ENCODE measurements around the gene BORCS6. TPM values are rescaled to one million over a fixed set of nuclear protein-coding genes. Genes with fewer than 3 reads are reported as not detected.

BORCS6 gene
- total RNA-seq, 2 experiments from 2014 or later = 6.1 to 6.4 TPM

DNA sequence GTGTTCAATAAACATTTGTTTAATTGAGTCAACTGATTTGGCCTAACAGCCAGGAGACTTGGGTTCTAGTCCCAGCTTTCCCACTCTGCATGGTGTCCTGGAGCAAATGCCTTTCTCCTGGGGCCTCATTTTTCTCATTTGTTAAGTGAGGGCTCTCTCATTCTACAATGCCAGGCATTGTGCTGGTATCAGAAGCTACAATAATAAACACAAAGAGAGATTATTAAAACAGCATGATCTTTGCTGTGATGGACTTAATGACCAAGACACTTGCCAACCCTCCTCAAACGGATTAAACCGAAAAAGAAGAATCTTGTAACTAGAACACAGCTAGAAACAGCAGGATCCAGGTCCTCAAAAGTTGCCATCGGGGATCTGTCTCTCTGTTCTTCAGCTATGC lies 22.5 kb downstream of the BORCS6 start:
- Mint-ChIP-seq H3K27me3 (no peaks in the 10 kb centered on the region), H3K36me3 (ENCODE audit: low read depth) (peaks cover 9% of the 10 kb centered on the region), H3K4me3 (no peak overlapping the region), H3K9me3 (no peaks in the 10 kb centered on the region), H3K4me1 (ENCODE audit: low read depth) (peaks cover 33% of the 10 kb centered on the region), H3K27ac (peak overlapping the region; percentile 39)
- TF ChIP-seq, protein P1, sequence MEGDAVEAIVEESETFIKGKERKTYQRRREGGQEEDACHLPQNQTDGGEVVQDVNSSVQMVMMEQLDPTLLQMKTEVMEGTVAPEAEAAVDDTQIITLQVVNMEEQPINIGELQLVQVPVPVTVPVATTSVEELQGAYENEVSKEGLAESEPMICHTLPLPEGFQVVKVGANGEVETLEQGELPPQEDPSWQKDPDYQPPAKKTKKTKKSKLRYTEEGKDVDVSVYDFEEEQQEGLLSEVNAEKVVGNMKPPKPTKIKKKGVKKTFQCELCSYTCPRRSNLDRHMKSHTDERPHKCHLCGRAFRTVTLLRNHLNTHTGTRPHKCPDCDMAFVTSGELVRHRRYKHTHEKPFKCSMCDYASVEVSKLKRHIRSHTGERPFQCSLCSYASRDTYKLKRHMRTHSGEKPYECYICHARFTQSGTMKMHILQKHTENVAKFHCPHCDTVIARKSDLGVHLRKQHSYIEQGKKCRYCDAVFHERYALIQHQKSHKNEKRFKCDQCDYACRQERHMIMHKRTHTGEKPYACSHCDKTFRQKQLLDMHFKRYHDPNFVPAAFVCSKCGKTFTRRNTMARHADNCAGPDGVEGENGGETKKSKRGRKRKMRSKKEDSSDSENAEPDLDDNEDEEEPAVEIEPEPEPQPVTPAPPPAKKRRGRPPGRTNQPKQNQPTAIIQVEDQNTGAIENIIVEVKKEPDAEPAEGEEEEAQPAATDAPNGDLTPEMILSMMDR (IDR thresholded peaks at IDR 0.05) = no peak
- H3K27ac ChIP-seq (ENCODE audit: low read depth in 1 of 2, low read length in 2 of 2) = no peak overlapping the region
- H3K9me3 ChIP-seq (ENCODE audit: control insufficient read depth in 1 of 2, insufficient read depth in 1 of 2, low read length in 2 of 2) = no peaks in the 10 kb centered on the region
- ChIA-PET POLR2A (interaction anchor here (0.8 to 1.8 kb wide), 4 partner anchors 11 to 54 kb away, joined by 3 to 8 read pairs (median 4); no protein-coding TSS in a partner anchor), CTCF (interaction anchor here (0.8 to 1.7 kb wide), 2 partner anchors 9 to 11 kb away, joined by 3 to 5 read pairs; no protein-coding TSS in a partner anchor)
- H3K27me3 ChIP-seq (ENCODE audit: control insufficient read depth in 1 of 2, insufficient read depth in 2 of 2, low read length in 2 of 2) = no peaks in the 10 kb centered on the region
- no peak for ATAC-seq (ENCODE audit: poor library complexity)
- H3K4me1 ChIP-seq (ENCODE audit: insufficient read depth, low read length) = peaks cover 37% of the 10 kb centered on the region
- intact Hi-C loops (cut with DNase I, micrococcal nuclease) = no loop called here
- H3K4me3 ChIP-seq (ENCODE audit: low read length) = no peak overlapping the region
- DNase-seq = no peak
- H3K36me3 ChIP-seq (ENCODE audit: insufficient read depth, low read length) = no peaks in the 10 kb centered on the region

DNA sequence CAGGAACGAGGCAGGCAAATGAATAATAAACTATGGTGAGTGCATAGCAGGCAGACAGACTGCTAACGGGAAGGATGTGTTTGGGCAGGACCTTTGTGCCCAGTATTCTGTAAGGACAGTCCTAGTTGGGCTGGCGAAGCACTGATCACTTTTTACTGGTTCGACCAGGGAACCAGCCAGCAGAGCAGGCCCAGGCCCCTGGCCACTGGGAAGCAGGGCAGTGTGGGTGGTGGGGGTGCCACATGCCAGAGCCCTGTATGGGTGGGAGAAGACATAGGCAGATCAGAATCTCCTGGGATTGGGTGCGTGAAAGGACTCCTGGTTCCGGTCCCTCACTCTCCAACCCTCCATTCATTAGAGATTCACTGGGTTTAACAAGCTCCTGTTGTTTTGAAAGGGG lies 23.2 kb downstream of the BORCS6 start:
- no peaks in the 10 kb centered on the region for H3K9me3 ChIP-seq (ENCODE audit: control insufficient read depth in 1 of 2, insufficient read depth in 1 of 2, low read length in 2 of 2)
- H3K27me3 ChIP-seq (ENCODE audit: control insufficient read depth in 1 of 2, insufficient read depth in 2 of 2, low read length in 2 of 2) = no peaks in the 10 kb centered on the region
- Mint-ChIP-seq H3K27ac (no peak overlapping the region), H3K36me3 (ENCODE audit: low read depth) (peaks cover 13% of the 10 kb centered on the region), H3K9me3 (no peaks in the 10 kb centered on the region), H3K4me3 (no peak overlapping the region), H3K27me3 (no peaks in the 10 kb centered on the region), H3K4me1 (ENCODE audit: low read depth) (peaks cover 33% of the 10 kb centered on the region)
- H3K4me3 ChIP-seq (ENCODE audit: low read length) = no peak overlapping the region
- POLR2A ChIA-PET = interaction anchor here (1.5 to 1.8 kb wide), 2 partner anchors 10 to 20 kb away, joined by 5 to 8 read pairs; no protein-coding TSS in a partner anchor
- DNase-seq (no peak), ATAC-seq (ENCODE audit: poor library complexity) (no peak)
- peaks cover under 1% of the 10 kb centered on the region for H3K36me3 ChIP-seq (ENCODE audit: insufficient read depth, low read length)
- intact Hi-C loops (cut with DNase I, micrococcal nuclease) = no loop called here
- TF ChIP-seq, protein P1 (IDR thresholded peaks at IDR 0.05) = no peak
- CTCF ChIA-PET = interaction anchor here (1.7 kb wide), 1 partner anchor 8 kb away, joined by 5 read pairs; no protein-coding TSS in a partner anchor
- H3K4me1 ChIP-seq (ENCODE audit: insufficient read depth, low read length) = peaks cover 39% of the 10 kb centered on the region
- H3K27ac ChIP-seq (ENCODE audit: low read depth in 1 of 2, low read length in 2 of 2) = no peak overlapping the region

DNA sequence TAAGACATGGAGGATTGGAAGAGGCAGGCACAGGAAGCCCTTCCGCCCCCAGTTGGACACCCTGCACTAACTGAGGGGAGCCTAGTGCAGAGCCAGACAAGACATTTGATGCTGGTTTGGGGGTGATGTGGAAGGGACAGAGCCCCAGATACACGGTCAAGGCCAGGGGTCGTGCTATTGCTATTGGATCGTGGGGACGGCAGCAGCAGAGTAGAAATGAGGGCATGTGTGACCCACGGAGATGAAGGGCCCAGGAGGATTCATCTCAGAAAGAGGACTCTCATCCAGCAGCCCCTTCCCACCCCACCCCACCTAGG lies 25.2 kb downstream of the BORCS6 start:
- H3K36me3 ChIP-seq (ENCODE audit: insufficient read depth, low read length) = peaks cover 19% of the 10 kb centered on the region
- no peaks in the 10 kb centered on the region for H3K27me3 ChIP-seq (ENCODE audit: control insufficient read depth in 1 of 2, insufficient read depth in 2 of 2, low read length in 2 of 2)
- Mint-ChIP-seq H3K9me3 (no peaks in the 10 kb centered on the region), H3K4me1 (ENCODE audit: low read depth) (peaks cover 53% of the 10 kb centered on the region), H3K4me3 (peak overlapping the region; percentile 91), H3K27me3 (no peaks in the 10 kb centered on the region), H3K27ac (no peak overlapping the region), H3K36me3 (ENCODE audit: low read depth) (peaks cover 33% of the 10 kb centered on the region)
- intact Hi-C loops (cut with DNase I, micrococcal nuclease) = loop anchor here (1.0 to 5.0 kb wide), 3 partner anchors 9 to 42 kb away; partner anchors contain the start of gene HES7 (in 1 of the 2)
- no peaks in the 10 kb centered on the region for H3K9me3 ChIP-seq (ENCODE audit: control insufficient read depth in 1 of 2, insufficient read depth in 1 of 2, low read length in 2 of 2)
- ChIA-PET CTCF (interaction anchor here (1.4 kb wide), 1 partner anchor 27 kb away, joined by 4 read pairs; no protein-coding TSS in a partner anchor), POLR2A (interaction anchor here (0.8 to 16.4 kb wide), 13 partner anchors 10 to 330 kb away, joined by 4 to 419 read pairs (median 17); partner anchors contain the start of genes AURKB, BORCS6, CTC1 and NAA38)
- ATAC-seq (ENCODE audit: poor library complexity) (peak; percentile 9), DNase-seq (peak in 4 of 14 experiments; percentile 38 to 70 (median 44))
- H3K4me3 ChIP-seq (ENCODE audit: low read length) = peak overlapping the region; percentile 65
- H3K4me1 ChIP-seq (ENCODE audit: insufficient read depth, low read length) = peaks cover 55% of the 10 kb centered on the region
- H3K27ac ChIP-seq (ENCODE audit: low read depth in 1 of 2, low read length in 2 of 2) = peak overlapping the region; percentile 94
- TF ChIP-seq, protein P1 (IDR thresholded peaks at IDR 0.05) = no peak

All from CD4-positive, alpha-beta T cell (primary cell).